GM19468 (cell line): ENCODE data around the gene RAN.
A peak's percentile ranks its signal among the peaks of the same experiment; 100 is the strongest.
"Not testable (repeated sequence)": the region's sequence is repeated elsewhere in the genome, so short reads cannot be mapped to it uniquely, and the experiment has no call there.

ENCODE experiments used
- ATAC-seq: cut with Tn5 transposase; IDR thresholded peaks from one replicate; pipeline ENCODE4 v1.9.1; 2021; ENCODE audit warnings: mild to moderate bottlenecking, moderate library complexity, moderate number of reproducible peaks; ENCODE audit not compliant: unreplicated experiment; ENCODE audit errors: extremely low read depth

Gene RAN

GRCh38 chr12:130848785-130849305 lies 23.0 kb upstream of the RAN start:
- not testable (repeated sequence) for ATAC-seq

- ATAC-seq: no peak
These were observed 22.1 kb upstream of the RAN start for GRCh38 chr12:130849561-130850417.

- ATAC-seq: no peak
These were observed 21.3 kb upstream of the RAN start for GRCh38 chr12:130850418-130851021.

DNA sequence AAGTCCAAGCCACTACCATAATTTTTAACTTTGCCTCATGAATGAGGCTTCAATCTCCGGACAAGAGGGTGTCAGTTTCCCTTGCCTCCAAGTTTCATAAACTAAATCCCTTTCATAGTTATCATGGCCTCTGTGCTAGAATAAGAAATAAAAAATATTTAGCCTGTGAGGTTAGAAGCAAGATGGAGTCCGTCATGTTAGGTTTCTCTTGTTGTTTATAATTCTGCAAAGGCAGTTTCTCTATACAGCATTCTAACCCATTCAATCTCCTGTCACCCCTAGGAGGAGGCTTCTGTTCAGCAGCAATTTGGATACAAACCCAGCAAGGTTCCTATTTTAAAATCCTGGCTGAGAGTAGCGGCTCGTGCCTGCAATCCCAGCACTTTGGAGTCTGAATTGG lies 15.8 kb upstream of the RAN start:
- ATAC-seq: no peak

DNA sequence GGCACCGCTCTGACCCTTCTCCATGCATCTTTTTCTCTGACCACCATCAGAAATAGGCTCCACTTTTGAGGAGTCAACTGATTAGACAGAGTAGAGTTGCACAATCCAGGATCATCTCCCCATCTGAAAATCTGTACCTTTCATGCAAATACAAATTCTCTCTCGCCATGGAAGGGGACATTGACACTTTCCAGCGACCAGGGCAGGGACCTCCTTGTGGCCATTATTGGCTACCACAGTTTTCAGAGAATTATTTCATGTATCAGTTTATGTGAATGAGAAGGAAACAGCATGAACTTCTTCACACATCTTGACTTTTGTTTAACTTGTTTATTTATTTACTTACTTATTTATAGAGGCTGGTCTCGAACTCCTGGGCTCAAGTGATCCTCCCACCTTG lies 13.8 kb upstream of the RAN start:
- no peak for ATAC-seq

- no peak for ATAC-seq
These were observed 12.7 kb upstream of the RAN start for GRCh38 chr12:130859161-130859560.

GRCh38 chr12:130860311-130860710 lies 11.6 kb upstream of the RAN start:
- no peak for ATAC-seq

DNA sequence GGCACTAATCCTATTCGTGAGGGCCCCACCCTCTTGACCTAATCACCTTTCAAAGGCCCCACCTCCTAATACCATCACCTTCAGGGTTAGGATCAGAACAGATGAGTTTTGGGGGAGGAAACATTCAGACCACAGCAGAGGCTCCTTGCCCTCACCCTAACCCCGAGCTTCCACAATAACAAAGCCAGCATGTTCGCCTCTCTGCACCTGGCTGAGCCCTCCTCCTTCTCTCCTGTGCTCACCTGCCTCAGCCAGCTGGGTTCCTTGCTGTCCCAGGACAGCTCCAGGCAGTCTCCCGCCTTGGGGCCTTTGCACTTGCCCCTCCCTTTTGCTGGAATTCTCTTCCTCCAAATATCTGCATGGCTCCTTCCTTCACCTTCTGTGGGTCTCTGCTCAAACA lies 9.7 kb upstream of the RAN start:
- ATAC-seq: no peak

GRCh38 chr12:130862771-130863170 lies 9.1 kb upstream of the RAN start:
- not testable (repeated sequence) for ATAC-seq

GRCh38 chr12:130863298-130863697 lies 8.6 kb upstream of the RAN start:
- ATAC-seq: no peak

GRCh38 chr12:130868412-130868811 lies 3.5 kb upstream of the RAN start:
- no peak for ATAC-seq

- ATAC-seq: peak; percentile 60
These were observed 1.2 kb upstream of the RAN start for GRCh38 chr12:130870442-130871285.

- ATAC-seq: no peak
These were observed 572 bp downstream of the RAN start for GRCh38 chr12:130872179-130873096.

DNA sequence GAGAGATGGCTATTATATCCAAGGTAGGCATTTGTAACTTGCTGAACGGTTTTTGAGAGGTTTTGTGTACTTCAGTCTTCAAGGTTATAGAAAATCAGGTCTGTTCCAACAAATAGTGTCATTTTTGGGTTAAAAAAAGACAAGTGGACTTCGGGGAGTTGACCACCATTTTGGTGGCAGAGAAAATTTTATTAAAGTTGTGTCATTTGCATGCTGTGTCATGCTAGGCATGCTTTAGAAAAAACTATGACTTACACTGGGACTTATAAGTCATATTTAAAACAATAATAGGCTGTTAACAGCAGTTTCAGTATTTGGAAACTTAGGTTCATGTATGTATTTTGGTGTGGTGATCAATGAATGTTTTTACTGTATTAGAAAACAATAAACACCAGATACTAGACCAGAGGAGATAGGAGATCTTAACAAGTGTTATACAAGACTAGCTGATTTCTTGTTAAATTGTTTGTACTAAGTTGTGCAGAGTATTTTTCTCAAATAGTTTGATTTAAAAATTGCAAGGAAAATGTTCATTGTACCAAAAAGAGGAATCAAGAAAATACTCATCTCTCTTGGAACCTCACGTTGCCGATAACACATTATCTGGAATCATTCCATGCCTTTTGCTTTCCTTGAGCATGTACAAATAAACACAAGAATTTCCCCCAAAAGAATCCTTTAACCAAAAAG lies 1.4 kb downstream of the RAN start:
- no peak for ATAC-seq

DNA sequence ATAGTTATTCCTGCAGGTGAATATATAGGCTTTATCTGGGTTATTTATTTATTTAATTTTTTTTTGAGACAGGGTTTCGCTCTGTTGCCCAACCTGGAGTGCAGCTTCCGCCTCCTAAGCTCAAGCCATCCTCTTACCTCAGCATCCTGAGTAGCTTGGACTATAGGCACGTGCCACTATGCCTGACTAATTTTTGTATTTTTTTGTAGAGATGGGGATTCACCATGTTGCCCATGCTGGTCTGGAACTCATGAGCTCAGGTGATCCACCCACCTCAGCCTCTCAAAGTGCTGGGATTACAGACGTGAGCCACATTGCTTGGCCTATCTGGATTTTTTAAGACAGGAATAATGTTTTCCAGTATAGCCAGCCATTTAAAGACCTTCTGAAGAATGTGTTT lies 2.0 kb downstream of the RAN start:
- no peak for ATAC-seq

DNA sequence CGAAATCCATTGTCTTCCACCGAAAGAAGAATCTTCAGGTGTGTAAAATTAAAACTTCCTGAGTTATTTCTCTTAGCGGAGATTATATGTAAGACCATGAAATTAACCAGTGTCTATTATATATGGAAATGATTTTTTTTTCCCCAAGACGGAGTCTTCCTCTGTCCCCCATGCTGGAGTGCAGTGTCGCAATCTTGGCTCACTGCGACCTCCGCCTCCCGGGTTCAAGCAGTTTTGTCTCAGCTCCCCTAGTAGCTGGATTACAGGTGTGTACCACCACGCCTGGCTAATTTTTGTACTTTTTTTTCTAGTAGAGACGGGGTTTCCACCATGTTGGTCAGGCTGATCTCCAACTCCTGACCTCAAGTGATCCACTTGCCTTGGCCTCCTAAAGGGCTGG lies 2.8 kb downstream of the RAN start:
- ATAC-seq: no peak

DNA sequence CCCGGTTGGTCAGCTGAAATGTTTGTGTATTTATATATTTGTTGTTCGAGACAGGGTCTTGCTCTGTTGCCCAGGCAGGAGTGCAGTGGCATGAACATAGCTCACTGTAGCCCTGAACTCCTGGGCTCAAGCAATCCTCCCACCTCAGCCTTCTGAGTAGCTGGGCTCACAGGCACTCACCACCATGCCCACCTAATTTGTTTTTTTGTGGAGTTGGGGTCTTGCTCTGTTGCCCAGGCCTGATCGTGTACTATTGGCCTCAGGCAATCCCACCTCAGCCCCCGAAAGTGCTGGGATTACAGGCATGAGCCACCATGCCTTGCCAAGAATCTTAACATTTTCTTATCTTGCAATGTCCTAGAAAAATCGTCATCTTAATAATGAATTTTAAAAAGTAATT lies 3.3 kb downstream of the RAN start:
- no peak for ATAC-seq

DNA sequence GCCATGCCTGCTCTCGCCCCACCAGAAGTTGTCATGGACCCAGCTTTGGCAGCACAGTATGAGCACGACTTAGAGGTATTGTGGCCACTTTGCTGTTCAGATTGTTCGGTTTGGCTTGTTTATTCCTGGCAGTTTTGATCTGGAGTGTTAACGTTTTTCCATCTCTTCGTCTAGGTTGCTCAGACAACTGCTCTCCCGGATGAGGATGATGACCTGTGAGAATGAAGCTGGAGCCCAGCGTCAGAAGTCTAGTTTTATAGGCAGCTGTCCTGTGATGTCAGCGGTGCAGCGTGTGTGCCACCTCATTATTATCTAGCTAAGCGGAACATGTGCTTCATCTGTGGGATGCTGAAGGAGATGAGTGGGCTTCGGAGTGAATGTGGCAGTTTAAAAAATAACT lies 3.8 kb downstream of the RAN start:
- ATAC-seq: not testable (repeated sequence)

- ATAC-seq: no peak
These were observed 4.4 kb downstream of the RAN start for GRCh38 chr12:130876297-130876696.
